ENCODE data around the gene CILP2.

Gene CILP2

GRCh38 chr19:19571071-19571786, 33.2 kb downstream of the CILP2 start:
- no peak for DNase-seq

GRCh38 chr19:19575411-19575810, 37.3 kb downstream of the CILP2 start:
- no peak for DNase-seq

GRCh38 chr19:19578252-19578651, 40.2 kb downstream of the CILP2 start:
- no peak for DNase-seq

- DNase-seq, result no peak
These were observed 41.7 kb downstream of the CILP2 start for GRCh38 chr19:19579533-19580361.

GRCh38 chr19:19580418-19580817, 42.4 kb downstream of the CILP2 start:
- no peak for DNase-seq

- DNase-seq, result no peak
These were observed 43.3 kb downstream of the CILP2 start for GRCh38 chr19:19581391-19581790.

- DNase-seq, result no peak
These were observed 44.4 kb downstream of the CILP2 start for GRCh38 chr19:19582471-19582870.

- DNase-seq, result no peak
These were observed 46.3 kb downstream of the CILP2 start for GRCh38 chr19:19584356-19584755.

GRCh38 chr19:19587771-19588170, 49.7 kb downstream of the CILP2 start:
- no peak for DNase-seq

- no peak for DNase-seq
These were observed 50.5 kb downstream of the CILP2 start for GRCh38 chr19:19588546-19588945.

GRCh38 chr19:19591133-19591825, 53.2 kb downstream of the CILP2 start:
- no peak for DNase-seq

GRCh38 chr19:19592690-19593089, 54.6 kb downstream of the CILP2 start:
- no peak for DNase-seq

GRCh38 chr19:19594381-19594780, 56.3 kb downstream of the CILP2 start:
- DNase-seq, result no peak

GRCh38 chr19:19595171-19595701, 57.2 kb downstream of the CILP2 start:
- DNase-seq, result no peak

All from NCI-H2029 (cell line).